OCI-LY3 (cell line): ENCODE data around the gene CD200.

Source experiments
- EZH2phosphoT487 ChIP-seq: fragments of 200-600 bp; shearing (Covaris generic); IDR thresholded peaks from 2 replicates; pipeline ENCODE4 v1.6.1; 2018; ENCODE audit warnings: antibody characterized with exemption, mixed run types, low read depth
- TF ChIP-seq, protein P1 (sequence below): fragments of 200-600, 300-600 bp; sonication (generic); IDR thresholded peaks from 2 replicates; pipeline ENCODE4 v1.5.1; 2014; ENCODE audit warnings: antibody characterized with exemption, low read length, low read depth

DNA sequence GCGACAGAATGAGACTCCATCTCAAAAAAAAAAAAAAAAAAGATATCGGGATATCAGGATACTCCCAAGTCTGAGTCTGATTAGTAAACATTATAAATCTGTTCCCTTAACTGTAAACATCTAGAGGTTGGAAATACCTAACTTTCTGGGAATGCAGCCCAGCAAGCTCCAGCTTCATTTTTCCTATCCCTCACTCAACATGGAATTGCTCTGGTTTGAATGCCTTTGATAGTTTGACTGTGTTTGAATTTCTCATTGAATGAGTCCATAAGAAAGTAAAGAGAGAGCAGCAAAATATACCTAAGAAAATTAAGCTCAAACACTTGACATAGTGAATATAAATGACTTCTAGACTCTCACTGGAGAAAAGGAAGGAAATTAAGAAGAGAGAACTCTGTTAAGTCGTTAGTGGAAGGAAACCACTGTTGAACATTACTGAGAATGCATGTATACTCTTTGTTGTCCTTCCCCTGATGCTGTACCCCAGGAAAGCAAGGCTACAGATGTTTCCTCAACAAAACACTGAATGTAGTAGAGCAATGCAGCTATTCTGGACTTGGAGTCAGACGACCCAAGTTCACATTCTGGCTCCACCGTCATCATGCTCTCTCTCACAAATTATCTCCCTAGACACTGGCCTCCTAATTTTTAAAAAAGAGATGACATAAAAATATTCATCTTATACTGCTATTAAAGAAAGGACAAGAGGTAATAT lies 62.4 kb downstream of the CD200 start:
- TF ChIP-seq, protein P1, sequence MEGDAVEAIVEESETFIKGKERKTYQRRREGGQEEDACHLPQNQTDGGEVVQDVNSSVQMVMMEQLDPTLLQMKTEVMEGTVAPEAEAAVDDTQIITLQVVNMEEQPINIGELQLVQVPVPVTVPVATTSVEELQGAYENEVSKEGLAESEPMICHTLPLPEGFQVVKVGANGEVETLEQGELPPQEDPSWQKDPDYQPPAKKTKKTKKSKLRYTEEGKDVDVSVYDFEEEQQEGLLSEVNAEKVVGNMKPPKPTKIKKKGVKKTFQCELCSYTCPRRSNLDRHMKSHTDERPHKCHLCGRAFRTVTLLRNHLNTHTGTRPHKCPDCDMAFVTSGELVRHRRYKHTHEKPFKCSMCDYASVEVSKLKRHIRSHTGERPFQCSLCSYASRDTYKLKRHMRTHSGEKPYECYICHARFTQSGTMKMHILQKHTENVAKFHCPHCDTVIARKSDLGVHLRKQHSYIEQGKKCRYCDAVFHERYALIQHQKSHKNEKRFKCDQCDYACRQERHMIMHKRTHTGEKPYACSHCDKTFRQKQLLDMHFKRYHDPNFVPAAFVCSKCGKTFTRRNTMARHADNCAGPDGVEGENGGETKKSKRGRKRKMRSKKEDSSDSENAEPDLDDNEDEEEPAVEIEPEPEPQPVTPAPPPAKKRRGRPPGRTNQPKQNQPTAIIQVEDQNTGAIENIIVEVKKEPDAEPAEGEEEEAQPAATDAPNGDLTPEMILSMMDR: no peak
- TF ChIP-seq EZH2phosphoT487: no peak
